Lower leg skin (tissue), 4 donors: ENCODE data around the gene HOXB7. TPM values are rescaled to one million over a fixed set of nuclear protein-coding genes. Genes with fewer than 3 reads are reported as not detected.

Experiments used
- DNase-seq, 2 donors: peaks; one replicate each; pipeline ENCODE4 v3.0.0-alpha.2; 2019; ENCODE audit warnings: low spot score in 2 of 2
- H3K4me3 ChIP-seq: fragments of 200-600 bp; sonication (generic); 2 replicates; pipeline ENCODE4 v1.5.1; 2017; ENCODE audit warnings: mild to moderate bottlenecking, low read depth; ENCODE audit not compliant: poor library complexity, severe bottlenecking
- CTCF ChIP-seq, 3 donors: fragments of 450-650 bp; IDR thresholded peaks; one replicate each; pipeline ENCODE4 v1.5.1; 2016; ENCODE audit warnings: antibody characterized with exemption in 3 of 3, mild to moderate bottlenecking in 3 of 3, moderate library complexity in 2 of 3
- POLR2A ChIP-seq, 2 donors: fragments of 450-650 bp; IDR thresholded peaks; one replicate each; pipeline ENCODE4 v1.6.1; 2016 to 2017; ENCODE audit warnings: antibody characterized with exemption in 2 of 2, mild to moderate bottlenecking in 1 of 2, moderate library complexity in 1 of 2
- WGBS, 2 donors: methylation state at CpG; one replicate each; pipeline ENCODE4 v1.1.5; 2018; 5-methylcytosine and 5-hydroxymethylcytosine counted together
- intact Hi-C: fragments of 100-400 bp; cut with DNase I; formaldehyde crosslinking; loops from one replicate; pipeline ENCODE4 v1.15.0; 2023; ENCODE audit warnings: low total_unique reads
- total RNA-seq, 4 donors: library from RNA; depleted of rRNA; stranded (reverse); fragments of >200 nt; gene quantifications; one replicate each; pipeline ENCODE4 v1.1.0, GENCODE V29; 2016

Gene HOXB7
- total RNA-seq, 4 donors from 2014 or later = 1.3 to 11.5 (median 5.3) TPM

- TF ChIP-seq CTCF (IDR thresholded peaks at IDR 0.05) (no peak), POLR2A (IDR thresholded peaks at IDR 0.05) (no peak)
- no peak for DNase-seq
- H3K4me3 ChIP-seq = no peak overlapping the region
- intact Hi-C loops = no loop called here
- WGBS, 2 donors = 3 to 5% methylated on average over 32 to 45 of the region's 80 CpGs
Measured at GRCh38 chr17:48646183-48647102, 35.6 kb upstream of the HOXB7 start.

- DNase-seq = no peak
- TF ChIP-seq CTCF (IDR thresholded peaks at IDR 0.05) (no peak), POLR2A (IDR thresholded peaks at IDR 0.05) (no peak)
Measured at GRCh38 chr17:48645639-48646182, 34.9 kb upstream of the HOXB7 start.

GRCh38 chr17:48644910-48645557 lies 34.2 kb upstream of the HOXB7 start:
- intact Hi-C loops = no loop called here
- 43 to 59% methylated on average over 6 of the region's 6 CpGs for whole genome bisulfite sequencing, 2 donors
- no peak for TF ChIP-seq CTCF (IDR thresholded peaks at IDR 0.05)
- TF ChIP-seq POLR2A (IDR thresholded peaks at IDR 0.05) = no peak
- no peak for DNase-seq
- H3K4me3 ChIP-seq = no peak overlapping the region

More at GRCh38 chr17:48645639-48646182, 34.9 kb upstream of the HOXB7 start:
- 31 to 37% methylated on average over 14 of the region's 14 CpGs for WGBS, 2 donors
- H3K4me3 ChIP-seq = no peak overlapping the region
- intact Hi-C loops = no loop called here

GRCh38 chr17:48644159-48644558 lies 33.3 kb upstream of the HOXB7 start:
- no peak for DNase-seq
- 81 to 100% methylated on average over 1 of the region's 1 CpG for WGBS, 2 donors
- no peak for TF ChIP-seq POLR2A (IDR thresholded peaks at IDR 0.05)
- TF ChIP-seq CTCF (IDR thresholded peaks at IDR 0.05) = no peak
- intact Hi-C loops = no loop called here
- H3K4me3 ChIP-seq = no peak overlapping the region

GRCh38 chr17:48643697-48644012 lies 32.8 kb upstream of the HOXB7 start:
- H3K4me3 ChIP-seq = no peak overlapping the region
- no peak for DNase-seq
- TF ChIP-seq POLR2A (IDR thresholded peaks at IDR 0.05) = no peak
- intact Hi-C loops = no loop called here
